HepG2 (cell line): ENCODE data around the gene TMEM158.

Source experiments
- CHD4 ChIP-seq: fragments of 200-600 bp; sonication (generic); IDR thresholded peaks from 2 replicates; pipeline ENCODE4 v1.7.0; 2017; ENCODE audit warnings: mild to moderate bottlenecking, low read length, borderline replicate concordance
- EP300 ChIP-seq, 3 experiments: sonication (generic) in 1 of 3; formaldehyde crosslinking in 1 of 3; IDR thresholded peaks; 2 replicates each; pipeline versions ENCODE4 v1.5.1 to v1.6.1; 2011 to 2020; ENCODE audit warnings: low read depth in 2 of 3, low read length in 2 of 3, borderline replicate concordance in 1 of 3, improper control_type of control experiment in 1 of 3, mild to moderate bottlenecking in 1 of 3, missing genetic modification reagents in 1 of 3, moderate library complexity in 1 of 3
- KAT7 ChIP-seq: IDR thresholded peaks from 2 replicates; pipeline ENCODE4 v1.6.1; 2018; ENCODE audit warnings: borderline replicate concordance, missing compliant biosample characterization
- PAX8 ChIP-seq: sonication (generic); formaldehyde crosslinking; IDR thresholded peaks from 2 replicates; pipeline ENCODE4 v1.8.0; 2022; ENCODE audit warnings: mild to moderate bottlenecking, missing genetic modification reagents, borderline replicate concordance
- POLR2AphosphoS5 ChIP-seq: IDR thresholded peaks from 2 replicates; pipeline ENCODE4 v1.6.1; 2012; ENCODE audit warnings: low read depth, low read length
- TF ChIP-seq, protein P1 (sequence below): sonication (generic); formaldehyde crosslinking; IDR thresholded peaks from 2 replicates; pipeline ENCODE4 v1.5.0; 2020; ENCODE audit warnings: mild to moderate bottlenecking, missing genetic modification reagents
- TF ChIP-seq, protein P2 (sequence below): IDR thresholded peaks from 2 replicates; pipeline ENCODE4 v1.6.1; 2016; ENCODE audit warnings: low read depth
- TF ChIP-seq, protein P3 (sequence below): IDR thresholded peaks from 2 replicates; pipeline ENCODE4 v1.6.1; 2018; ENCODE audit warnings: missing genetic modification reagents
- TF ChIP-seq, protein P4 (sequence below): sonication (generic); formaldehyde crosslinking; IDR thresholded peaks from 2 replicates; pipeline ENCODE4 v1.4.0; 2020; ENCODE audit warnings: missing genetic modification reagents
- TF ChIP-seq, protein P5 (sequence below): sonication (generic); formaldehyde crosslinking; IDR thresholded peaks from 2 replicates; pipeline ENCODE4 v1.5.0; 2020; ENCODE audit warnings: mild to moderate bottlenecking, missing genetic modification reagents, moderate library complexity
- TF ChIP-seq, protein P6 (sequence below): sonication (generic); formaldehyde crosslinking; IDR thresholded peaks from 2 replicates; pipeline ENCODE4 v1.4.0; 2020; ENCODE audit warnings: missing genetic modification reagents
- TF ChIP-seq, protein P7 (sequence below): sonication (generic); formaldehyde crosslinking; IDR thresholded peaks from 2 replicates; pipeline ENCODE4 v1.9.0; 2022; ENCODE audit warnings: missing genetic modification reagents, mild to moderate bottlenecking, borderline replicate concordance

DNA sequence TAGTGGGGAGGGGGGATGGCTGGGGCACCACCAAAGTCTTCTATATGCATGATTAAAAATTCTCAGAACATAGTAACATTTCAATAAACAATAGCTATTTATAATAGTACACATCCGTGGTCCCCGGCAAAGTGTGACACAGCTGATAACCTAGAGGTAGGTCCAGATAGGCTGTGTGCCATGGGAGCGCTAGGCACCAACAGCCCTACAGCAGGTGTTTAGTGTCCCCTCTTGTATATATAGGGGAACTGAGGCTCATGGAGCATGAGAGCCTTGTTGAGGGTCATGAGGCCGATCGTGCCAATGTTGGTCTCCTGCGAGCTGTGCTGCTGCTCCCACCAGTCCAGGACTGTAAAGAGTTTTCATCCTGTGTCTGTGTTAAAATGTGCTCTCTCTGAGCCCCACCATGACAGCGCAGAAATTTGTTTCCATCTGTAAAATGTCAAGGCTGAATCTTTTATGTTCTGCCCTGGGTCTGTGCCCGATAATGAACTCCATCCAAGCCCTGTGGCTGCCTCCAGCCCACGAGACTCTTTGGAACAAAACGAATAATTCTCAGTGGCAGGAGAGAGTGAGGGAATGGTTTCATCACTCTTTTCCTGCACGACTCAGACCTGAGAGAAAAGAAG is 14.5 kb downstream of the TMEM158 start:
- TF ChIP-seq, protein P1, sequence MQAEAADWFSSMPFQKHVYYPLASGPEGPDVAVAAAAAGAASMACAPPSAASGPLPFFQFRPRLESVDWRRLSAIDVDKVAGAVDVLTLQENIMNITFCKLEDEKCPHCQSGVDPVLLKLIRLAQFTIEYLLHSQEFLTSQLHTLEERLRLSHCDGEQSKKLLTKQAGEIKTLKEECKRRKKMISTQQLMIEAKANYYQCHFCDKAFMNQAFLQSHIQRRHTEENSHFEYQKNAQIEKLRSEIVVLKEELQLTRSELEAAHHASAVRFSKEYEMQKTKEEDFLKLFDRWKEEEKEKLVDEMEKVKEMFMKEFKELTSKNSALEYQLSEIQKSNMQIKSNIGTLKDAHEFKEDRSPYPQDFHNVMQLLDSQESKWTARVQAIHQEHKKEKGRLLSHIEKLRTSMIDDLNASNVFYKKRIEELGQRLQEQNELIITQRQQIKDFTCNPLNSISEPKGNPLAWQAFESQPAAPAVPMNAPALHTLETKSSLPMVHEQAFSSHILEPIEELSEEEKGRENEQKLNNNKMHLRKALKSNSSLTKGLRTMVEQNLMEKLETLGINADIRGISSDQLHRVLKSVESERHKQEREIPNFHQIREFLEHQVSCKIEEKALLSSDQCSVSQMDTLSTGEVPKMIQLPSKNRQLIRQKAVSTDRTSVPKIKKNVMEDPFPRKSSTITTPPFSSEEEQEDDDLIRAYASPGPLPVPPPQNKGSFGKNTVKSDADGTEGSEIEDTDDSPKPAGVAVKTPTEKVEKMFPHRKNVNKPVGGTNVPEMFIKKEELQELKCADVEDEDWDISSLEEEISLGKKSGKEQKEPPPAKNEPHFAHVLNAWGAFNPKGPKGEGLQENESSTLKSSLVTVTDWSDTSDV = no peak
- TF ChIP-seq KAT7 (CRISPR knock-in tag) (no peak), POLR2AphosphoS5 (no peak), PAX8 (CRISPR knock-in tag) (no peak), EP300 (IDR thresholded peaks at IDR 0.05; ENCODE audit: low read depth in 2 of 2, low read length in 2 of 2) (no peak), EP300 (CRISPR knock-in tag; IDR thresholded peaks at IDR 0.05; ENCODE audit: borderline replicate concordance) (no peak), CHD4 (no peak)
- TF ChIP-seq, protein P2, sequence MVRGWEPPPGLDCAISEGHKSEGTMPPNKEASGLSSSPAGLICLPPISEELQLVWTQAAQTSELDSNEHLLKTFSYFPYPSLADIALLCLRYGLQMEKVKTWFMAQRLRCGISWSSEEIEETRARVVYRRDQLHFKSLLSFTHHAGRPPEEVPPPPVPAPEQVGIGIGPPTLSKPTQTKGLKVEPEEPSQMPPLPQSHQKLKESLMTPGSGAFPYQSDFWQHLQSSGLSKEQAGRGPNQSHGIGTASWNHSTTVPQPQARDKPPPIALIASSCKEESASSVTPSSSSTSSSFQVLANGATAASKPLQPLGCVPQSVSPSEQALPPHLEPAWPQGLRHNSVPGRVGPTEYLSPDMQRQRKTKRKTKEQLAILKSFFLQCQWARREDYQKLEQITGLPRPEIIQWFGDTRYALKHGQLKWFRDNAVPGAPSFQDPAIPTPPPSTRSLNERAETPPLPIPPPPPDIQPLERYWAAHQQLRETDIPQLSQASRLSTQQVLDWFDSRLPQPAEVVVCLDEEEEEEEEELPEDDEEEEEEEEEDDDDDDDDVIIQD (CRISPR knock-in tag) = no peak
- TF ChIP-seq, protein P3, sequence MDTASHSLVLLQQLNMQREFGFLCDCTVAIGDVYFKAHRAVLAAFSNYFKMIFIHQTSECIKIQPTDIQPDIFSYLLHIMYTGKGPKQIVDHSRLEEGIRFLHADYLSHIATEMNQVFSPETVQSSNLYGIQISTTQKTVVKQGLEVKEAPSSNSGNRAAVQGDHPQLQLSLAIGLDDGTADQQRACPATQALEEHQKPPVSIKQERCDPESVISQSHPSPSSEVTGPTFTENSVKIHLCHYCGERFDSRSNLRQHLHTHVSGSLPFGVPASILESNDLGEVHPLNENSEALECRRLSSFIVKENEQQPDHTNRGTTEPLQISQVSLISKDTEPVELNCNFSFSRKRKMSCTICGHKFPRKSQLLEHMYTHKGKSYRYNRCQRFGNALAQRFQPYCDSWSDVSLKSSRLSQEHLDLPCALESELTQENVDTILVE (CRISPR knock-in tag) = no peak
- TF ChIP-seq, protein P4, sequence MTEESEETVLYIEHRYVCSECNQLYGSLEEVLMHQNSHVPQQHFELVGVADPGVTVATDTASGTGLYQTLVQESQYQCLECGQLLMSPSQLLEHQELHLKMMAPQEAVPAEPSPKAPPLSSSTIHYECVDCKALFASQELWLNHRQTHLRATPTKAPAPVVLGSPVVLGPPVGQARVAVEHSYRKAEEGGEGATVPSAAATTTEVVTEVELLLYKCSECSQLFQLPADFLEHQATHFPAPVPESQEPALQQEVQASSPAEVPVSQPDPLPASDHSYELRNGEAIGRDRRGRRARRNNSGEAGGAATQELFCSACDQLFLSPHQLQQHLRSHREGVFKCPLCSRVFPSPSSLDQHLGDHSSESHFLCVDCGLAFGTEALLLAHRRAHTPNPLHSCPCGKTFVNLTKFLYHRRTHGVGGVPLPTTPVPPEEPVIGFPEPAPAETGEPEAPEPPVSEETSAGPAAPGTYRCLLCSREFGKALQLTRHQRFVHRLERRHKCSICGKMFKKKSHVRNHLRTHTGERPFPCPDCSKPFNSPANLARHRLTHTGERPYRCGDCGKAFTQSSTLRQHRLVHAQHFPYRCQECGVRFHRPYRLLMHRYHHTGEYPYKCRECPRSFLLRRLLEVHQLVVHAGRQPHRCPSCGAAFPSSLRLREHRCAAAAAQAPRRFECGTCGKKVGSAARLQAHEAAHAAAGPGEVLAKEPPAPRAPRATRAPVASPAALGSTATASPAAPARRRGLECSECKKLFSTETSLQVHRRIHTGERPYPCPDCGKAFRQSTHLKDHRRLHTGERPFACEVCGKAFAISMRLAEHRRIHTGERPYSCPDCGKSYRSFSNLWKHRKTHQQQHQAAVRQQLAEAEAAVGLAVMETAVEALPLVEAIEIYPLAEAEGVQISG (CRISPR knock-in tag) = no peak
- TF ChIP-seq, protein P5, sequence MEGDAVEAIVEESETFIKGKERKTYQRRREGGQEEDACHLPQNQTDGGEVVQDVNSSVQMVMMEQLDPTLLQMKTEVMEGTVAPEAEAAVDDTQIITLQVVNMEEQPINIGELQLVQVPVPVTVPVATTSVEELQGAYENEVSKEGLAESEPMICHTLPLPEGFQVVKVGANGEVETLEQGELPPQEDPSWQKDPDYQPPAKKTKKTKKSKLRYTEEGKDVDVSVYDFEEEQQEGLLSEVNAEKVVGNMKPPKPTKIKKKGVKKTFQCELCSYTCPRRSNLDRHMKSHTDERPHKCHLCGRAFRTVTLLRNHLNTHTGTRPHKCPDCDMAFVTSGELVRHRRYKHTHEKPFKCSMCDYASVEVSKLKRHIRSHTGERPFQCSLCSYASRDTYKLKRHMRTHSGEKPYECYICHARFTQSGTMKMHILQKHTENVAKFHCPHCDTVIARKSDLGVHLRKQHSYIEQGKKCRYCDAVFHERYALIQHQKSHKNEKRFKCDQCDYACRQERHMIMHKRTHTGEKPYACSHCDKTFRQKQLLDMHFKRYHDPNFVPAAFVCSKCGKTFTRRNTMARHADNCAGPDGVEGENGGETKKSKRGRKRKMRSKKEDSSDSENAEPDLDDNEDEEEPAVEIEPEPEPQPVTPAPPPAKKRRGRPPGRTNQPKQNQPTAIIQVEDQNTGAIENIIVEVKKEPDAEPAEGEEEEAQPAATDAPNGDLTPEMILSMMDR (CRISPR knock-in tag) = no peak
- TF ChIP-seq, protein P6, sequence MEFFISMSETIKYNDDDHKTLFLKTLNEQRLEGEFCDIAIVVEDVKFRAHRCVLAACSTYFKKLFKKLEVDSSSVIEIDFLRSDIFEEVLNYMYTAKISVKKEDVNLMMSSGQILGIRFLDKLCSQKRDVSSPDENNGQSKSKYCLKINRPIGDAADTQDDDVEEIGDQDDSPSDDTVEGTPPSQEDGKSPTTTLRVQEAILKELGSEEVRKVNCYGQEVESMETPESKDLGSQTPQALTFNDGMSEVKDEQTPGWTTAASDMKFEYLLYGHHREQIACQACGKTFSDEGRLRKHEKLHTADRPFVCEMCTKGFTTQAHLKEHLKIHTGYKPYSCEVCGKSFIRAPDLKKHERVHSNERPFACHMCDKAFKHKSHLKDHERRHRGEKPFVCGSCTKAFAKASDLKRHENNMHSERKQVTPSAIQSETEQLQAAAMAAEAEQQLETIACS (CRISPR knock-in tag) = no peak
- TF ChIP-seq, protein P7, sequence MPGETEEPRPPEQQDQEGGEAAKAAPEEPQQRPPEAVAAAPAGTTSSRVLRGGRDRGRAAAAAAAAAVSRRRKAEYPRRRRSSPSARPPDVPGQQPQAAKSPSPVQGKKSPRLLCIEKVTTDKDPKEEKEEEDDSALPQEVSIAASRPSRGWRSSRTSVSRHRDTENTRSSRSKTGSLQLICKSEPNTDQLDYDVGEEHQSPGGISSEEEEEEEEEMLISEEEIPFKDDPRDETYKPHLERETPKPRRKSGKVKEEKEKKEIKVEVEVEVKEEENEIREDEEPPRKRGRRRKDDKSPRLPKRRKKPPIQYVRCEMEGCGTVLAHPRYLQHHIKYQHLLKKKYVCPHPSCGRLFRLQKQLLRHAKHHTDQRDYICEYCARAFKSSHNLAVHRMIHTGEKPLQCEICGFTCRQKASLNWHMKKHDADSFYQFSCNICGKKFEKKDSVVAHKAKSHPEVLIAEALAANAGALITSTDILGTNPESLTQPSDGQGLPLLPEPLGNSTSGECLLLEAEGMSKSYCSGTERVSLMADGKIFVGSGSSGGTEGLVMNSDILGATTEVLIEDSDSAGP (CRISPR knock-in tag) = no peak
